HG02884 (cell line): ENCODE results near the gene USP2.

Experiments
- ATAC-seq: cut with Tn5 transposase; IDR thresholded peaks from one replicate; pipeline ENCODE4 v1.9.1; 2021; ENCODE audit warnings: mild to moderate bottlenecking, moderate library complexity; ENCODE audit not compliant: unreplicated experiment

Gene USP2

DNA sequence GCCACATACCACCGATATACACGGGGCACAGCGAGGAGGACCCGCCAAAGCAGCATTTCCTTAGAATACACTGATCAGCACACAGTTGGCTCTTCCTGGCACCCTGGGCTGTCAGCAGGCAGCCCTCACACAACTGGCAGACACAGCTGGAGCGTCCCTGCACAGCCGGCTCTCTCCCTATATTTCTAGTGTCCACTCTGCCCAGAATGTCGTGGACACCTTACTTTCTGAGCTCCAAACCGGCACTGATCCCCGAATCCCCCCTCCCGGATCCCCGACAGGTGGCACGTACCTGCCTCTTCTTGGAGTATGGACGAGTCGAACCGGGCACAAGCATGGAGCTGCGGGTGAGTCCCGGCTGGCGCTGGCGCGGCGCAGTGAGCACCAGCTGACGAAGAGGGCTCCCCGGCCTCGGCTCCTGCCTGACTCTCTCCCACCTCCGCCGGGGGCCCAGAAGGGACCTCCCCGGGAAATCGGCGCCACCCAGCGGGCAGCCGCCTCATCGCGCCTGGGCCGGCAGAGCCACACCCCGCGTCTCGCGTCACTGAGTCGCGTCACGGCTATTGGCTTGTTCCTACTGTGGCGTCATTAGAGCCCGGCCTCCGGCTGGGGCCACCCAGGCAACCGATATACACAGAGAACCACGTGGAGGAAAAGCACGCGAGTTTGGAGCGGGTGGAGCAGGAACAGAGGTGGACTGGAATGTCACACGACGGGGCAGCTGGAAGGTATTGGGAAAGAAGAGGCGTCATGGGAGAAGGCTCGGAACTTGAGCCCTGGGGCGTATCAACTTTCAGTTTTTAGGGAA, at the start of gene USP2:
TSS of gene USP2 (minus strand) at position 510 of the 808 bp plus-strand sequence. CDS start 8,210 bp downstream, outside the sequence.
- ATAC-seq: peak; percentile 93

DNA sequence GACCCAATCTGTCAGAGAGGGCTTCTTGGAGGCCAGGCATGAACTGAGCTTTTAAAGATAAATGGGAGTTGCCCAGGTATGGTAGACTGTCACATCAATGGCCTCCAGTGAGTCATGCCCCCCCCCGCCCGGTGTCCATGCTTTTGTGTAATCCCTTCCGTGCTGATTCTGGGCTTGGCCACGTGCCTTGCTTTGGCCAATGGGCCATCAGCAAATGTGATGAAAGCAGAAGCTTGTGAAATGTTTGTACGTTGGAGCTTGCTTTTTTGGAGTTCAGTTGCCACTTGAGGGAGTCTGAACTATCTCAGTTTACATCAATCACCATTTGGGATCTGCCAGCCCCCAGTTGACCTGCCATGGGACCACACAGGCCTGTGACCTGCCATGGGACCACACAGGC, 45.8 kb upstream of the USP2 start:
- no peak for ATAC-seq

GRCh38 chr11:119426142-119426541, 44.7 kb upstream of the USP2 start:
- no peak for ATAC-seq

DNA sequence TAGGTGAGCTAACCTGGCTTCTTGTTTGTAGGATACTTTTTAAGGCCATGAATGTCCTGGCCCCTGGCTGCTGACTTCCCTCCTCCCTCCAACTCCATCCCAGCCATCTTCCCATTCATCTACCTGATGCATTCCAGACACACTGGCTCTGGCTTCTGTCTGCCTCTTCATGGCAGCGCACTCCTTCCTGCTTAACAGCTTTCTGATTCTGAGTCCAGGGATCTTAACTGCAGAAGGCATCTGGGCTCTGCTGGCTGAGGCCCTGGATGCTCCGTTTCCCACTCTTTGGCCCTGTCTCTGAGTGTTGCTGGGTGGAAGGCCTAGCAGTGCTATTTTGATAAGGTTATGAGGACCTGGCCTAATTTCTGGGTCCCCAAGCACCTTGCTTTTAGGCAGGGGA, 43.3 kb upstream of the USP2 start:
- ATAC-seq: no peak

GRCh38 chr11:119424276-119424675, 42.8 kb upstream of the USP2 start:
- ATAC-seq: no peak

DNA sequence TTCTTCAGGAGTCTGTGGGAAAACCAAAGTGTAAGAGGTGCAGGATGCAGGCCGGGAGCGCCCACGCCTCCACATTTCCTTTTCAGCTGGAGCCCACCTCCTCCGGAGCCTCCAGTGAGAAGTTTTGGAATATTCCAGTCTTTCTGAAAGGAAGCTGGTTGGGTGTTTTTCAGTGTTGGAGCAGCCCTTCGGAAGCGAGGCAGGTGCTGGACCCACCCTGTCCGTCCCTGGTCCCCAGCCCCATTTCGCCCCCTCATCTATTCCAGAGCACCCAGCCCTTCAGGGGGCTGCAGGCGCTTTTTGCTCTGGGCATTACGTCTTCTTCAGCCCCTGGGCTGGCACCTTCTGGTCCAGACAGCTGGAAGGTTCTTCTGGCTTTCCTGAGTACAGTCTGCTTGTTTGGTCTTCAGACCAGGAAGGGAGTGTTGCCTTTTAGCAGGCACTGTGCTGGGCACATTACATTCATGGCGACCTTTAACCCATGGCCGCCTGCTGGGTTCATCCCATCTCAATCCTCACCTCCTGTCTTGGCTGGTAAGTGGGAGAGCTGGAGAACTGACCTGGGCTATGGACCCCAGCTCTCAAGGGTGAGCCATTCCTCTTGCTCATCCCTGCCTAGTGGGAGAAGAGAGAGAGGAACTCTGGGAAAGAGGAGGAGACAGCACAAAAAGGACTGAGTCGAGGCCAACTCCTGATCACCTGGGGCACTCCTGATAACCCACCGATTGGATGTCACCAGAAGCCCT, 42.2 kb upstream of the USP2 start:
- no peak for ATAC-seq

- no peak for ATAC-seq
Measured at GRCh38 chr11:119422809-119423508, 41.5 kb upstream of the USP2 start, which contains the start of gene THY1. Gene THY1, minus strand, starts transcription at chr11:119423172. Its CDS starts 2,267 bp downstream, at chr11:119420905.

DNA sequence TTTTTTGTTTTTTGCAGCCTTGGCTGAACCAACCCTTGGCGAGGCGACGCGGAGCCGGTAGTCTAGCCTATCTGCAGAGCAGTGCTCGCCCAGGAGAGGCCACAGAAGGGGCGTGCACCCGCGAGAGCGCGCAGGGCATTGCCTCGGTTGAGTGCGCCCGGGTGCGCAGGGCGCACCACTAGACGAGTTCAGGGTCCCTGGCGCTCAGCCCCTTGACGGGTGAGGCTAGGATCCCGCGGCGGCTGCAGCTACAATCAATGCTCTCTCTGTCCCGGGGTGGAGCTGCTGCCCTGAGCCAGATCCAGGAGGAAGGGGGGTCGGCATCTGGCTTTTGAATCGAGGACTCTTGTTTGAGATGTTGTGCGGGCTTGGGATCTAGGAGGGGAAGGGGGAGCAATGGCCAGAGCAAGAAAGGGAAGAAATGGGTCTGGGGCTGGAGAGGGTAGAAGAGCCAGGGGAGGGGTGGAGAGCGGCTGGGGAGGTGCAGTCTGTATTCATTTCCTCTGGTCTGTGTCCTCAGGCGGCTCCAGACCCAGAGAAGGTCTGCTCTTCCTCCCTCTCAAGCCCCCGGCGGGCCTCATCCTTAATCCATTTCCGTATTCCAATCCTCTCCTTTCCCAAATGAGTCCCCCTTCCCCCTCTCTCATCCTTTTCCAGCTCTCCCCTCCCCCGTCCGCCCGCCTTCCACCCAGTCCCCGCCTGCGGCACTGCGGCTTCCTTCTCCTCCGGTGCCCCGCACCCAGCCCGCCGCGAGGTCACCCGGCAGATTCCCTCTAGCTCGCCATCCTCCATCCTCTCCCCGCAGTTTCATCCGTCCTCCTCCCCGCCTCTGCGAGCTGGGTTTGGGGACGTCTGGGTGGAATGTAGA, 40.7 kb upstream of the USP2 start:
- ATAC-seq: no peak

GRCh38 chr11:119421351-119421750, 39.9 kb upstream of the USP2 start:
- ATAC-seq: no peak

DNA sequence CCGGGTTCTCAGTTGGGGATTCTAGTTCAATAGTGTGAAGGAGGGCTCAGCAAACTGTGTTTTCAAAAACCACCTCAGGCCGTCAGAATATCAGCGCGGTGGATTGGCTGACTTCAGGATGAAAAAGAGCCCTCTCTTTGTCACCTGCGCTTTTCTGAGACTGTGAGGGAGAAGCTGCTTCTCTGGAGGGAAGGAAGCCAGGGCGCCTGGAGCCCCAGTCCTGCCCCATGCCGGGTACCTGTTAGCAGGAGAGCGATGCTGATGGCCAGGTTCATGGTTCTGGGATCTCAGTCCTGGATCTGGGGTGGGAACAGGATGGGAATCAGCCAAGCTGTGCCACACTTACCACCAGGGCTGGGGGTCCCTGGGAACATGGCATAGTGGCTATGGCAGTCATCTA, 39.1 kb upstream of the USP2 start:
- no peak for ATAC-seq

DNA sequence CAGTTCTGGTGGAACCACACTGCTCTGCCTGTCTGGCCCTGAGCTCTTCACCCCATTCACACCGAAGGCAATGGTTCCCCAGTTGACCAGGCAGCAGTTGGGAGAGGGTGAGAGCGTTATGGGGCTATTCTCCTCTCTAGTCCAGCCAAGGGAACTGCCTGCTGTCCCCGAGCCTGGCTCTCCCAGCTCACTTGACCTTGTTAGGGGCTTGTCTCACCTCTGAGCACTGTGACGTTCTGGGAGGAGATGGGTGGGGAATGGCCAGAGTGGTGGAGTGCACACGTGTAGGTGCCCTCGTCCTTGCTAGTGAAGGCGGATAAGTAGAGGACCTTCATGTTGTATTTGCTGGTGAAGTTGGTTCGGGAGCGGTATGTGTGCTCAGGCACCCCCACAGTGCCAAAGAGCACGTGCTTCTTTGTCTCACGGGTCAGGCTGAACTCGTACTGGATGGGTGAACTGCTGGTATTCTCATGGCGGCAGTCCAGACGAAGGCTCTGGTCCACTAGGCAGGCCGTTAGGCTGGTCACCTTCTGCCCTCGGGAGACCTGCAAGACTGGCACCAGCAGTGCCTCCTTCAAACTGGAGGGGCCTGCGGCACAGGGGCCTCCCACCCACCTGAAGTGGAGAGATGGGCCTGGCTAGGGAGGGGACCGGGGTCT, 38.5 kb upstream of the USP2 start:
- no peak for ATAC-seq

- no peak for ATAC-seq
Measured at GRCh38 chr11:119419246-119419645, 37.8 kb upstream of the USP2 start.

DNA sequence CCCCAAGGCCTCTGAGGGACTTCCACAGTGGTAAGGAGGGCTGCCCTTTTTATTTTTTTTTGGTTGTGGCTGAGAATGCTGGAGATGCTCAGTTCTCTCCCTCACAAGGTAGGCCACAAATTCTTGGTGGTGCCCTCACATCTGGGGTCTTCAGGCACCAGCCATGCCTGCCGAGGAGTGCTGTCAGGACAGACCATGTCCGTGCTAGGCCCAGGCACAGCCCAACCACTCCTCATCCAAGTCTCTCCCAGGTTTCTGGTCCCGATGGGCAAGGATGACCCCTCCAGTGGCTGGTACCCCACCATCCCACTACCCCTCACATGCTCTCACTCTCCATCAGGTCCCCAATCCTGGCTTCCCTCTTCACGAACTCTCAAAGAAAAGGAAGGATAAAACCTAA, 37.3 kb upstream of the USP2 start:
- ATAC-seq: no peak

DNA sequence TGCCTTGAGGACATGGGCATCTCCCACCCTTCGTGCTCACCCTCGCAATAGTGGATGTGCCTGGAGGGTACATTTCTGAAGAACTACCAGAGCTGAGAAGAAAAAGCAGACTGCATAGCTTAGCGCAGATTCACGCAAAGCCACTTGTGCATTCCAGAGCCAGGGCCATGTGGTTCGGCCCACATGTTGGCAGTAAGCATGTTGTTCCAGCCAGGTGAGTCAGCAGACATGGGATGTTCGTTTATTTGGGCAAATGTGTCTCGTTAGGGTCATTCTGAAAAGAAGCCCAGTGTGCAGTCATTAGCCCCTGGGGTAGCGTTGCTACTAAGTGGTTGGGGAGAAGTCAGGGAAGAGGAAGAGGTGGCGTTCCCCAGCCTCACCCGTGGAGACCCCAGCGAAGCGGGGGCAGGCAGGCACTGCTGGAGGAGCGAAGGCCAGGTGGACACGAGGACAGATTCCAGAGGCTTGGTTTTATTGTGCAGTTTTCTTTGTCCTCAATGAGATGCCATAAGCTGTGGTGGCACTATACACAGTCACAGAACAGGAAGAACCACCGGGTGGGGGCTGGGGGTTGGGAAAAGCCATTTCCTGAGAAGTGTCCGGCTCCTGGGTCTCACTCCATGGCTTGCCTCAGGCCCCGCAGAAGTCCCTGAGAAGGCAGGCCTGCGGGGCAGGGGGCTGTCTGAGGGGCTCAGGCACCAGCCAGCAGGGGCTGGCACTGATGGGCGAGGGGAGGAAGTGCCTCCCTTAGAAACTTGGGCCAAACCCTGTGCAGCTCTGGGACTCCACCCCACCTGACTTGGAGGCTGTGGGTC, 36.4 kb upstream of the USP2 start:
- ATAC-seq: no peak

DNA sequence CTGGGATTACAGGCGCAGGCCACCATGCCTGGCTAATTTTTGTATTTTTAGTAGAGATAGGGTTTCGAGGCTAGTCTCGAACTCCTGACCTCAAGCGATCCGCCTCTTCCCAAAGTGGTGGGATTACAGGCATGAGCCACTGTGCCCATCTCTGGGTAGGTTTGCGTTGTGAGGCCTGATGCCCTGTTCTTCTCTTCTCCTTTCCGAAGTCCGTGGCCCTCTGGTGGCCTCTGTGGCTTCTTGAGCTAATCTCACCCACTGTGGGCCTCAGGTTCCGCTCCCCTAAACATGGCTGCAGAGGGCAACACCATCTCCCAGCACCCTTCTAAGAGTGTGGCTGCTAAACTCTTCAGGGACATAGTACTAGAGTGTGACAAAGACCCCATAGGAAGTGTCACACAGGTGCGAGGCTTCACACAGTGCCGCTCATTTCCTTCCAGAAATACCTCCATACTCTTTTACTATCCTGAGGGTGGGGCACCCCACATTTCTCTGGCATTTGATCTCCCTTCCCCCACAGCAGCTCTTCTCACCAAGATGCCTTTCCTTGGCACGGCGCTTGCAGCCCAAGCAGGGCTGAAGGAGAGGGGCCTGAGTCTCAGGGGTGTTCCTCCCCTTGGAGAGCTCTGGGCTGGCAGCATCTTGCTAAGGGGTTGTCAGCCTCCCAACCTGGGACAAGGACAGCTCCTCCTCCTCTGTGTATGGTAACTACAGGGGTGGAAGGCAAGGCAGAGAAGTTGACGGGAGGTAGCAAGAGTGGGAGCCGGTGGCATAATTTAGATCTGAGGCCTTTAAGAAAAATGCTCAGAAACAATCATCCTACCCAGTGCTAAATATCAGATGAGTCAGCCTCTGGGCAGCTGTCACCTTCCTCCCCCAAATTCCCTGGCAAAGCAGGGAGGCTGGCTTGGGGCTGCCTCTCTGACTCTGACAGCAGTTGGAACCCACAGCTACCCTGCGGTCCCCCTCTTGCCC, 35.4 kb upstream of the USP2 start:
- no peak for ATAC-seq

GRCh38 chr11:119415966-119416365, 34.5 kb upstream of the USP2 start:
- ATAC-seq: no peak

DNA sequence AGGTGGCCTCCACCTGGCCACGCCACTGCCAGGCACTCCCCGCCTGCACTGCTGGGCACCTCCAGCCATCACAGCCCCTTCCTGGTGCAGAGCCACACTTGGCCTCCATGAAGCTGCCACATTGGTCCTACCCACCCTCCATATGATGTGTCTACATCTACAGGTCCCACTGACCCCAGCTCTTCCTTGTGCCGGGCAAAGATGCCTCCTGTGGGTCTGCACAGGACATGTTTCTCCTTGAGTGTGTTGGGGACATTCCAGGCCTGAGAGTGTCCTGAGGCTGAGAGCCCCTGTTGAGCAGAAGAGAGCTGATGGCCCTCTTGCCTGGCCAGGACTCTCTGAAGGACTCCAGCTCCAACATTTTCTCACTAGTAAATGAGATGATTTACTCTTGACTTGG, 34.0 kb upstream of the USP2 start:
- ATAC-seq: no peak

DNA sequence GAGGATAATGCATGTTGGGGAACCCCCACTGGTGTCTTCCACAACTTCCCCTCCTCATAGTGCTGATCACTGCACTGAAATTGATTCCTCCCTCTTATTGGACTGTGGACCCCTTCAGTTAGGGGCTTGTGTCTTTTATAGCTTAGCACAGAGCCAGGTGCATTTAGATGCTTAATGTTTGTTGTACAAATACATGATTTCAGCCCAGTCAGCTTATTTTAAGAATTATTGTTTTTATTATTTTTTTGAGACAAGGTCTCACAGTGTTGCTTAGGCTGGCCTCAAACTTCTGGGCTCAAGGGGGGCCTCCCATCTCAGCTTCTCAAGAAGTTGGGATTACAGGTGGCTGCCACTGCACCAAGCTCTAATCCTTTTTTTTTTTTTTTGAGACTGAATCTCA, 33.2 kb upstream of the USP2 start:
- ATAC-seq: no peak
